Sigmoid colon (tissue), 4 donors: ENCODE measurements around the gene CDH13.

Experiments
- CTCF ChIP-seq, 4 experiments: fragments of 450-650 bp in 3 of 4; fragments of 200-600 bp in 1 of 4; IDR thresholded peaks; one replicate each; pipeline ENCODE4 v1.5.1; 2016 to 2019; ENCODE audit warnings: antibody characterized with exemption in 4 of 4, mild to moderate bottlenecking in 3 of 4, moderate library complexity in 2 of 4
- EP300 ChIP-seq, 4 donors: sonication (generic); formaldehyde crosslinking; IDR thresholded peaks; one replicate each; pipeline ENCODE4 v1.6.1; 2017; ENCODE audit warnings: antibody characterized with exemption in 4 of 4
- POLR2A ChIP-seq, 2 donors: fragments of 450-650 bp; IDR thresholded peaks; one replicate each; pipeline ENCODE4 v1.6.1; 2016; ENCODE audit warnings: antibody characterized with exemption in 2 of 2, mild to moderate bottlenecking in 2 of 2, moderate library complexity in 2 of 2
- POLR2AphosphoS5 ChIP-seq, 4 donors: sonication (generic); formaldehyde crosslinking; IDR thresholded peaks; one replicate each; pipeline ENCODE4 v1.6.1; 2017; ENCODE audit warnings: antibody characterized with exemption in 4 of 4

GRCh38 chr16:83676086-83676485, 1049.3 kb downstream of the CDH13 start:
- TF ChIP-seq CTCF (IDR thresholded peaks at IDR 0.05) (no peak), POLR2A (IDR thresholded peaks at IDR 0.05) (no peak), POLR2AphosphoS5 (IDR thresholded peaks at IDR 0.05) (no peak), EP300 (IDR thresholded peaks at IDR 0.05) (no peak)
